HG03439 (cell line): ENCODE data around the gene PTOV1.
A peak's percentile ranks its signal among the peaks of the same experiment; 100 is the strongest.

ENCODE experiments used
- ATAC-seq: cut with Tn5 transposase; IDR thresholded peaks from one replicate; pipeline ENCODE4 v1.9.1; 2021; ENCODE audit warnings: mild to moderate bottlenecking, moderate library complexity; ENCODE audit not compliant: unreplicated experiment

PTOV1 gene

DNA sequence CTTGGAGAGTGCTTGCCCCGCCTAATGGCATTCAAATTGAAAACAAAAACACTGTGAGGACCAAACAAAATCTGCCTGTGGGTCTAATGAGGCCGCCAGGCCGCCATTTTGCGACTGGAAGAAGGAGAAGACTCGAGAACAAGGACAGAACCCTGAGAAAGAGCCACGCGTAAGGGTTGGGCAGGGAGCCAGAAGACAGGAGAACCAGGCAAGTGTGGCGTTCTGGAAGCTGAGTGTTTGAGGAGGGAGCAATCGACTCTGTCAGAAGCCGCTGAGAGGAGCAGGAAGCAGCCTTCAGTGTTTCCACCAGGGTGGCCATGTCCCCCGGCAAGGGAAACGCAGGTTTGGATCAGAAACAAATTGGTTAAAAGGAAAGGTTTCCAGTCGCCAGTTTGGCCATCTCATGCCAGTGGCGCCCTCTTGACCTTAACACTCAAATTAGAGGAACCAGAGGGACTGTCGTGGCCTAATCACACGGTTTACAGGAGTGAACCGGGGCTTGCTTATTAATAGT lies 10.2 kb upstream of the PTOV1 start:
- no peak for ATAC-seq

DNA sequence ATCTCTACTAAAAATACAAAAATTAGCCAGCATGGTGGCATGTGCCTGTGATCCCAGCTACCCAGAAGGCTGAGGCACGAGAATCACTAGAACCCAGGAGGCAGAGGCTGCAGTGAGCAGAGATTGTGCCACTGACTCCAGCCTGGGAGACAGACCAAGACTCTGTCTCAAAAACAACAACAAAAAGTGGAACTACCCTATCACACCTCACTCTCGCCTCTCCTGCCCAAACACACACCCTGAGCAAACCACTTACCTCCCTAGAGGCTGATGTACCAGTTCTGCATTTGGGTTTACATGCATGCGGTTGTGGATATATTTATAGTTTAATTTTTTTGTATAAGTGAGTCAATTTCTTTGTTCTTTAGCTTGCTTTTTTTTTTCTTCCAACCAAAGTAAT lies 7.7 kb upstream of the PTOV1 start:
- no peak for ATAC-seq

DNA sequence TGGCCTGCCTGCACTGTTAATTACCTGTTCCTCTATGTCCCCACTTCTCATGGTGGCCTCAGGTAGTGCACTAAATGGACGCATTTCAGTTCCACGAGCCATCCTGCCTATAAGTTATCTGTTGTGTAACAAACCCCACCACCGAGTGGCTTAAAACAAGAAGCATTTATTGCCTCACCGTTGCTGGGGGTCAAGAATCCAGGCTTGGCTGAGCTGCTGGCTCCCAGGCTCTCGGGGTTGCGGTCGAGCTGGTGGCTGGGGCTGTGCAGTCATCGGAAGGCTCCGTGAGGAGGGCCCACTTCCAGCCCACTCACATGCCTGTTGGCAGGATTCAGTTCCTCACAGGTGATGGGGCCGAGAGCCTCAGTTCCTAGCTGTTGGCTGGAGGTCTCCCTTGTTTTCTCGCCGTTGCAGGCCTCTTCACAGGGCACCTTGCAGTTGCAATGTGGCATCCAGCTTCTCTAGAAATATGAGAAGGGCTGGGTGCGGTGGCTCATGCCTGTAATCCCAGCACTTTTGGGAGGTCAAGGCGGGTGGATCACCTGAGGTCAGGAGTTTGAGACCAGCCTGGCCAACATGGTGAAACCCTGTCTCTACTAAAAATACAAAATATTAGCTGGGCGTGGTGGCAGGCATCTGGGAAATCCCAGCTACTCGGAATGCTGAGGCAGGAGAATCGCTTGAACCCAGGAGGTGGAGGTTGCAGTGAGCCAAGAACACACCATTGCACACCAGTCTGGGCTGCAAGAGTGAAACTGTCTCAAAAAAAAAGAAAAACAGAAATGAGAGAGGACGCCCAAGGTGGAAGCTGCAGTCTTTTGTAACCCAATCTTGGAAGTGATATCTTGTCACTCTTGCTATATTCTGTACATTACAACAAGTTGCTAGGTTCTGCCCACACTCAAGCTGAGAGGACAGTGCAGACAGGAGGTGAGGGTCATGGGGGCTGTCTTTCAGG lies 6.5 kb upstream of the PTOV1 start:
- ATAC-seq = no peak

DNA sequence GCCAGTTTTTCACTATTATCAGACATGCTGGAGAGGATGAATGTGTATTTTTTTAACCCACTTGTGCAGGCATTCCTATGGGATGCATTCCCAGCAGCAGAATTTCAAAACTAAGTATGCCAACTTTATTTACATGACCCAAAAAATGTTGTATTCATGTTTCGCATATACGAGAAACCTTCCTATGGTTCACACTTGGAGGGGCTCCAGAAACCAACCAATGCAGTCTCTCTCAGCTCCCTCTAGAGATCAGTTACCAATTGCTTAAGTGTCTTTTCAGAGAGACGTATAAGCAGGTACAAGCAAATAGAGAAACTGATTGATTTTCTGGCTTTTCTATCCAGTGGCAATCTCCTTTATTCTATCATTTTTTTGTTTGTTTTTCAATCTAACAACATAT lies 5.5 kb upstream of the PTOV1 start:
- ATAC-seq = no peak

DNA sequence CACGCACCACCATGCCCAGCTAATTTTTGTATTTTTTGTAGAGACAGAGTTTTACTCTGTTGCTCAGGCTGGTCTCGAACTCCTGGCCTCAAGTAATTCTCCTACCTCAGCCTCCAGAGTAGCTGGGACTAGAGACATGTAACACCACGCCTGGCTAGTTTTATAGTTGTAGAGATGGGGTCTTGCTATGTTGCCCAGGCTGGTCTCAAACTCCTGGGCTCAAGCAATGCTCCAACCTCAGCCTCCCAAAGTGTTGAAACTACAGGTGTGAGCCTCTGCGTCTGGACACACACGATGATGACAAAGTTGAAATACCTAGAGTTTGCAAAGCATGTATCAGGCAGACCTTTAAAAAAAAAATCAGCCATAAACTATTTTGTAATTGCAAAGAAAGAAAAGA lies 4.6 kb upstream of the PTOV1 start:
- no peak for ATAC-seq

DNA sequence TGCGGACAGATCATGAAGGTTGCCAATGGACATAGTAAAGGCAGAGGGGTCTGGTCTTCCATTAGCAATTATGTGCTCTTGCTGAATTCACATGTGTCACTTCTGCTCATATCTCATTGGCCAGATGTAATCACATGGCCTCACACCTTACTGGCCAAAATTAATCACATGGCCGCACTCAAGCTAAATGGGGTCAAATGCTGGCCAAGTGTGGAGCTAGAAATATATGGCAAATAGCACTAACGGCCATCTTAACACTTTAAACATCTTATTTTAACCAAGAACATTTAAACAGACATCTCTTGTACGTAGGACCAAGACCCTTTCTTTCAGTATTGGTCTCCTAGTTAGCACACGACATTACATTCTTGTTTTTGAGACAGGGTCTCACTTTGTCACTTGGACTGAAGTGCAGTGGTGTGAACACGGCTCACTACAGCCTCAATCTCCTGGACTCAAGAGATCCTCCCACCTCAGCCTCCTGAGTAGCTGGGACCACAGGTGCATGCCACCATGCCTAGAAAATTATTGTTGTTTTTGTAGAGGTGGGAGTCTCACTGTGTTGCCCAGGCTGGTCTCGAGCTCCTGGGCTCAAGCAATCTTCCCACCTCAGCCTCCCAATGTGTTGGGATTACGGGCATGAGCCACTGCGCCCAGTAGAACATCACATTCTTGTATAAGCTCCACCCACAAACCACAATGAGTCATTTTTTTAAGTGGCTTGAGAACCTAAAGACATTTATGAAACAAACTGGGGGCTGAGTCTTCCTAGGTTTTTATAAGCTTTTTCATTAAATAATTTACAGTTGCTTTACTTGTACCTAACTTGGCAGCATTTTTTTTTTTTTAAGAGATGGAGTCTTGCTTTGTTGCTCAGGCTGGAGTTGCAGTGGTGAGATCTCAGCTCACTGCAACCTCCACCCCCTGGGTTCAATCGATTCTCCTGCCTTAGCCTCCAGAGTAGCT lies 2.9 kb upstream of the PTOV1 start:
- no peak for ATAC-seq

DNA sequence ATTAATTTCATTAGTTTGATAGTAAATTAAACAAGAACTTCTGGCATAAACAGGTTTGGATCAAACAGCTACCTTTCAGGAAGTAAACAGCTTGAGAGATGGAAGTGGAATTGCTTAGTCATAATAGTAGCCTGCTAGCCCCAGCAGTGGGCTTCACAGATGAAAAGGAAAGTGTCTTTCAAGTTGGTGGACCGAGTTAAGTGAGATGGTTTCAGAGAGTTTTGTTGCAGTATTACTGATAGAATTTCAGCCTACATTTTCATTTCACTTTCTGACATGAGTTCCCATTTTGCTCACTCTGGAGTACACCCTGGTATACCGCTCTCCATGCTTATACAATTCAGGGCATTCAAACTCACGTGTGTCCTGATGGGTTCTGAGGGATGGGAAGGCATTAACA lies 2.0 kb upstream of the PTOV1 start:
- no peak for ATAC-seq

DNA sequence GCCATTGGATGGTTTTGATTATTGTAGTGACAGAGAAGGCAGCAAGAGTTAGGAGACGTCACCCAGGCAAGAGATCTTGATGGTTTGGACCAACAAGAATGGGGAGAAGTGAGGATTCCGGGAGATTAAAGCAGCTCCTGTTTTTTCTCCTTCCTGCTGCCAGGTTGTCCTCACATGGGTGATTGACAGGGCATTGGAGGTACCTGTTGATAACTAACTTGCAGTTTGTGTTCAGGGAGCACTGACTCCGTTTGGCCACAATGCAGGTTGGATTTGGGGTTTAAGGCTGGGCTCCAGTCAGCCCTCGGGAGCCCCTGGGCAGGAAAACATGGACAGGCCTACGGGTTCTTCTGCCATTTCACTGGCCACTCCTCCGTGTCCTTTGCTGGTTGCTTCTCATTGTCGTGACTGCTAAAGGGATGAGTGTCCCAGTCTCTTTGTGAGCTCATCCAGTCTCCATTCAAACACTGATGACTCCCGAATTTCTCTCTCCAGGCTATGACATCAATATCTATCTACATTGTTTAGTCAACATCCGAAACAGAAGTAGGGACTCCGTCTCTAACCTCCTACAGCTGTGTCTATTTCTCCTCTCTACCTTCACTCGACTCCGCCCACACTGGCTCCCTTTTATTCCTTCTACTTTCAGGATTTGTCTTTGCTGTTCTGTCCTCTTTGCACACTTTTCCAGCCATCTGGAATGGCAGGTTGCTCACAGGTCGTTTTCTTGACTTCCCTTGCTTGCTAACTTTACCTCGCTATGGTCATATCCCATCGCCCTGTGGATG lies 1.3 kb upstream of the PTOV1 start:
- ATAC-seq = no peak

DNA sequence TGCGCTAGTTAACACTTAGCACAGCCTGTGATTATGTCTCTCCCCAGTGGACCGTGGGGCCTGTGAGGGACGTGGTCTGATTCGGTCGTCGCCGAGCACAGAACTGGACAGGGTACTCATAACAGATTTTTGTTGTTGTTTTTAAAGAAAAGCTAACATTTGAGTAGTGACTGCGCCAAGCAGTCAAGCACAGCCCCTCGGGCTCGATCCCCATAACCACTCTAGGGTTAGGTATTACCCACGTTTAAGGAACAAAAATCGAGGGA lies 805 bp upstream of the PTOV1 start:
- no peak for ATAC-seq

DNA sequence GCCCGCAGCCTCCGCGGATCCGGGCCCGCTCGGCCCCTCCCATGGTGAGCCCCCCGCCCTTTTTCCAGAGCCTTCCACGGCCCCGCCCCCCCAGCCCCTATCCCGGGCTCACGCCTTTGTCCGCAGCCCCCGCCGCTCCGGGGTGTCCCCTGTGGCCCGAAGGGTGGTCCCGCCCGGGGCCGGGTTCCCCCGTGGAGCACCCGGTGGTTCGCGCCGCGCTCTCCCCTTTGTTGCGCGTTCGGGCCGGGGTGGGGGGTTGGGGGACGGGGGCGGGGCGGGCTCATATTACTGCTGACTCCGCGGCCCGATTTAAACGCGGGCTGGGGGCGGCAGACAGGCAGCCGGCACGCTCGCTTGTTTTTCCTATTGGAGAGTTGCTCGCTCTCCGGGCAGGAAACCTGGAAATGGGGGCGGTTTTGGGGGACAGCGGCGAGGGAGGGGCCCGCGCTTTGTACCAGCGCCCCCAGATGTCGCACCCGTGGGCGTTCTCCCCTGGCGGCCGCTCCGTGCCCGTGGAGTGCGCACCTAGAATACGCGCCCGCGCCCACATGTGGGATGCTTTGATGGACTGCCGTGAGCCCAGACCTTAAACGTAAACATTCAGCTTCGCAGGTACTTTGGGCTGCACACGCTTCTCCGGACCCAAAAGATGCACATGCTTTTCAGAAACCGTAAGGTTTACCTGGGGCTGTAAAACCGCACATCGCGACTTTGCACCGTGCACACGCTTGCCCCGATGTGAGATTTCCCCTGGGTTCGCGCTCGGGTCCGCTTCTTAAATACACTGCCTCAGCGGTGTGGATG lies 699 bp downstream of the PTOV1 start:
- peak; percentile 2 for ATAC-seq

DNA sequence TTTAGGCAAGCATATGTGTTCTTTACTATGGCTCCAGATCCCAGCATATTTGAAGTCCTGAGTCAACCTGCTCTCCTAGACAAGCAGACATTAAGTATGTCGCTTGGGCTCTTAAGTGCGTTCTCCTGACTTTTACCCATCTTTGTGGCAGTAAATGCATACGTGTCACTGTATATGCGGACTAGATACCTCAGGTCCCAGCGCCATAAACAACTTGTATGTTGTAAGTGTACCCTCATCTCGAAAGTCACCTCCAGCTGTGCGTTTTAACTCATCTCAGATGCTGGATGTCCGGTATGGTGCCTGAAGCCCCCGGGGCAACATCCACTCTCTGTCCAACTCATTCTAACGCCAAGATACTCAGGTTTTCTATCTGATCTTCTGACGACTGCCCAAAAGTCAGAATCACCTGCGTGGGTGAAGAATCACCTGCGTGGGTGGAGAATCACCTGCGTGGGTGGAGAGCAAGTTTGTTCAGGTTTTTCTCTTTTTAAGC lies 1.7 kb downstream of the PTOV1 start:
- ATAC-seq = no peak

DNA sequence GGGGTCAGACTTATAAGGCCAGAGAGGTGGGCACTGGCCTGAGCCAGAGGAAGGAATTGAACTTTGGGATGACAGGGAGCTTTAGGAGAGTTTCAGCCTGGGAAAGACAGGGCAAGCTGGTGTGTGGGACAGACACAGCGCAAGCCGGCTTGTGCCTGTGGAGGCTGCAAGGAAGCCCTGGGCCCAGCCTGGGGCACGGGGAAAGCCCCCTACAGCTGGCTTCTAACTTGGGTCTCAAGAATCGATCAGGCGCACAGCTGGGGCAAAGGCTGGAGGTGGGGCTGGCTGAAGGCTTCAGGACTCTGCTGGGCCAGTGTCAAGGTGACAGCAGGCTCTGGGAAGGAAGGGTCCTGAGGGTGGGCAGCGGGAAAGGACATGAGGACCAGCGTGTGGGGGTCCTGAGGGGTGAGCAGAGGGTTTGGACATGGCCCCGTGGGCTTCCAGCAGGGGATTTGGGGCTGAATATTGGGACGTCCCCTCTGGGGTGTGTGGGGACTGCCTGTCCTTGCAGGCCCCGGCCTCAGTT lies 3.0 kb downstream of the PTOV1 start:
- no peak for ATAC-seq

DNA sequence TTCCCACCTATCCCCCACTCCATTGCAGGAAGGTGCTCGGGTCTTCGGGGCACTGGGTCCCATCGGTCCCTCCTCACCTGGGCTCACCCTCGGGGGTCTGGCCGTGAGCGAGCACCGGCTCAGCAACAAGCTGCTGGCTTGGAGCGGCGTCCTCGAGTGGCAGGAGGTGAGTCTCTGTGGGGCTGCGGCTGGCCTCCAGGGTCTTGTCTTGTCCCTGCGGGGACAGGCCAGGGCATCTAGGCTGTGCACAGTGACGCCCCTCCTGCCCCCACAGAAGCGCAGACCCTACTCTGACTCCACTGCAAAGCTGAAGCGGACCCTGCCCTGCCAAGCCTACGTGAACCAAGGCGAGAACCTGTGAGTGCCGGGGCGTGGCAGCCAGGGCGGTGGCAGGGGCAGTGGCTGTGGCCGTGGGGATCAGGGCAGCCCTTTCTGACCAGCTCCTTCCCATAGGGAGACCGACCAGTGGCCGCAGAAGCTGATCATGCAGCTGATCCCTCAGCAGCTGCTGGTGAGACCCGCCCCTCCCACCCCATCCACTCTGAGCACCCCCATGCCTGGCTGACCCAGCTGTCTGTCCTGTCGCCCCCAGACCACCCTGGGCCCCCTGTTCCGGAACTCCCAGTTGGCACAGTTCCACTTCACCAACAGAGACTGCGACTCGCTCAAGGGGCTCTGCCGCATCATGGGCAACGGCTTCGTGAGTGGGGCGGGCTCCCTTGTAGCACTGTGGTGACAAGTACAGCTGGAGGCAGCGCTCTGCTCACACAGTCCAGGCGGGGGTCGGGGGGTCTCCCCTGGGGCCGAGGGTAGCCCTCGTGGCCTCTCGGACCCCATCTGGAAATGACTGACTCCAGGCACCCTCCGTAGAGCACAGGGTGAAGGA lies 3.7 kb downstream of the PTOV1 start:
- ATAC-seq = no peak

DNA sequence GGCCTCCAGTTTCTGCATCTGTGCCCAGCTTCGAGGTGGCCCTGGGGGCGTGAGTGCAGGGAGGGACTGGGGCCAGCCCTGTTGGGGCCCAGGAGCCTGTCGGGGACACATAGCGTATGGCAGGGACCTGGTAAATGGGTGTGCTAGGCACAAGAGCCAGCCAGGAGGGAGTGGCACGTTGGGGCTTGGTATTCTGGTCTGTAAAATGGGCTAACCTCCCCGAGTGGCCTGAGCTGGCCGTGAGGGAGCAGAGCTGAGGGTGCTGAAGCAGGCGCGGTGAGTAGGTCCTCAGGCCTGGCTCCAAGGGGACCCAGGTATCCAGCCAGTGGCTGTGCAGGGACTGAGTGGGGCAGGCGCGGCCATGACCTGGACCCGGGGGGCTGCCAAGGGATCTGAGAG lies 4.3 kb downstream of the PTOV1 start:
- no peak for ATAC-seq

DNA sequence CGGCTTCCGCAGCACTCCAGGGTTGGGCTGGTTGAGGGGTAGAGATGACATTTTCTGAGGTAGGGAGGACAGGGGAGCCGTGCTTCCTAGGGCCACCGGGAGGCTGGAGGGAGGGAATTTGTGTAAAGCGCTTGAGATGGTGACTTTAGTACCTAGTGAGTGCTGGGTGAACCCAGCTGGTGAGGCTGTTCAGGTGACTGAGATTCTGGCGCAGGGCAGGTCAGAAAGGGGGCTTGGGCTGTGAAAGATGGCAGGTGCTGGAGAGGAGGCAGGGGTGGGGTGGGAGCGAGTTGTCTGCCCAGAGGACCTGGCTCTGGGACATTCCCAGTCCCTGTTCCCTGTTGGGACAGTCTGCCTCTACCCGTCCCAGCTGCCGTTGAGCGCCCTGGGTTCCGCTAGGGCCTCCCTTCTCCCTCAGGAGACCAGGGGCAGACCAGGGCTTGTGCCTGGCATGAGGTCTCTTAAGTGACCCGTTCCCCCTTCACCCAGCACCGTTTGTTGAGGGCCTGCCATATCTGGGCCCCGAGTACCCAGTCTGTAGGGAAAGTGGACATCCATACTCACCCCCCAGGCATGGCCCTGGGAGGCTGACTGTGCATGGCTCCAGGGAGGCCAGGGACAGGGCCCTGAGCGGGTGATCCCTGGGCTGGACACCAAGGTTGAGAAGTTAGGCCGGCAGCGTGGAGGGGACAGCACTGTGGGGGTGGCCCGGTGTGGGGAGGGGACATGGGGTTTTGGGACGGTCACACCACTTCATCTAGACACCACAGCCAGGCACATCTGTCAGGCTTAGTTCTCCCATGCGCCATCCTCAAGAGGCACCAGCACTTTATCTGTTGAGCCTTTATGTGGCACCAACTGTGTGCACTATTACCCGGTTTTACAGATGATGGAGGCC lies 5.0 kb downstream of the PTOV1 start:
- ATAC-seq = no peak

DNA sequence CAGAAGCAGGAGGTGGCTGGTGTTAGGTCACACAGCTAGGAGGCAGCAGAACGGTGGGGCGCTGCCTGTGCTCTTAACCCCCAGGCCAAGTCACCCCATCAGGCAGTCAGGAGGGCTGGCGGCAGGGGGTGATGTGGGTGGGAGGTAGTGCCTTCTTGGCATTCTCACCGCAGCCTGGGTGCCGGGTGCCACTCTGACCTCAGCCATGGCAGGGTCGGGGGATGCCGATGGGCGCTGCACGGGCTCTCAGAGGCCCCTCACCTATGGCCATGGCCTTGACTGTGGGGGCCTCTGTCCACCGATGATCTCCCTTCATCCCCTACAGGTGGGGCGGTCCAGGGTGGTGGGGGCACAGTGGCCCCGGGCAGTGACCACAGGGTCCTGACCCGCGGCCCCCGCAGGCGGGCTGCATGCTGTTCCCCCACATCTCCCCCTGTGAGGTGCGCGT lies 5.6 kb downstream of the PTOV1 start:
- ATAC-seq = no peak

DNA sequence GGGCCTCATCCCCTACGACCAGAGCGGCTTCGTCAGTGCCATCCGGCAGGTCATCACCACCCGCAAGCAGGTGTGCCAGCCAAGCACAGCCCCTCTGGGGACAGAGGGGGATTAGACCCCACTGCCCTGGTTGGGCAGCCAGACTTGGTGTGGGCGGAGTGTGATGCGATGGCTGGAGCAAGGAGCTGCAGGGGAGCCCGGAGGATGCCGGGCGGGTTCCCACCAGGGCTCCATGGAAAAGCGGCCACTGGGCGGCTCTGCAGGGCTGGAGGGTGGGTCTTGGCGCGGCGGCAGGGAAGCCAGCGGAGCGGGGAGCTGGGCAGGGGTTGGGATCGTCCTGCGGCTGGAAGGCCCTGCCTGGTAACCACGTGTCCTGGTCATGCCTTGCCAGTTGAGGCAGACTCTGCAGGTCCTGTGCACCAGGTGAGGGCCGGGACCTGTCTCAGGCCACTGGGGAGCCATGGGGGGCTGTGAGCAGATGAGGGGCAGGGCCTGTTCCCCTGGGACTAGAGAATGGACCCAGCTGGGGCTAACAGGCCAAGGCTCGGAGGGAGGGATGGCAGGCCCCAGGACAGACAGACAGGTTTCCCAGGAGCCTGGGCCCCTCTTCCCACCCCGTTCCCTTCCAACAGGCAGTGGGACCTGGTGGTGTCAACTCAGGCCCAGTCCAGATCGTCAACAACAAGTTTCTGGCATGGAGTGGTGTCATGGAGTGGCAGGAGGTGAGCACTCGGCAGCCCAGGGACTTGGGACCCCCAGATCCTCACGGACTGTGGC lies 6.3 kb downstream of the PTOV1 start:
- no peak for ATAC-seq
